Hepatocyte (in vitro differentiated cells): ENCODE results near the gene EFR3B.

Experiments
- CTCF ChIP-seq: fragments of 200-600 bp; sonication (generic); IDR thresholded peaks from 2 replicates; pipeline ENCODE4 v1.5.1; 2016; ENCODE audit warnings: antibody characterized with exemption, mild to moderate bottlenecking; ENCODE audit not compliant: poor library complexity
- EZH2 ChIP-seq: fragments of 200-600 bp; sonication (generic); IDR thresholded peaks from 2 replicates; pipeline ENCODE4 v1.6.1; 2016; ENCODE audit warnings: antibody characterized with exemption, mild to moderate bottlenecking, borderline replicate concordance
- EZH2phosphoT487 ChIP-seq: fragments of 200-600 bp; sonication (generic); IDR thresholded peaks from one replicate; pipeline ENCODE4 v1.6.1; 2018; ENCODE audit warnings: antibody characterized with exemption, mild to moderate bottlenecking, low read depth, moderate library complexity; ENCODE audit not compliant: unreplicated experiment, severe bottlenecking

GRCh38 chr2:25088817-25089516 is 47.1 kb downstream of the EFR3B start:
- TF ChIP-seq CTCF (no peak), EZH2 (no peak), EZH2phosphoT487 (no peak)
